Testis (tissue), 2 donors: ENCODE data around the gene GMDS.

Source experiments
- CTCF ChIP-seq, 3 experiments: fragments of 450-650 bp in 2 of 3; fragments of 200-600 bp in 1 of 3; sonication (generic) in 1 of 3; IDR thresholded peaks; one replicate each; pipeline ENCODE4 v1.5.1; 2016 to 2019; ENCODE audit warnings: antibody characterized with exemption in 3 of 3, mild to moderate bottlenecking in 2 of 3, moderate library complexity in 1 of 3
- POLR2A ChIP-seq: fragments of 450-650 bp; IDR thresholded peaks from one replicate; pipeline ENCODE4 v1.6.1; 2017; ENCODE audit warnings: antibody characterized with exemption, mild to moderate bottlenecking, moderate library complexity

- no peak for TF ChIP-seq CTCF (IDR thresholded peaks at IDR 0.05)
- TF ChIP-seq POLR2A, result no peak
Observed at GRCh38 chr6:1619098-1619672, 626.2 kb downstream of the GMDS start.
